ENCODE measurements around the gene CORT.

Gene CORT

DNA sequence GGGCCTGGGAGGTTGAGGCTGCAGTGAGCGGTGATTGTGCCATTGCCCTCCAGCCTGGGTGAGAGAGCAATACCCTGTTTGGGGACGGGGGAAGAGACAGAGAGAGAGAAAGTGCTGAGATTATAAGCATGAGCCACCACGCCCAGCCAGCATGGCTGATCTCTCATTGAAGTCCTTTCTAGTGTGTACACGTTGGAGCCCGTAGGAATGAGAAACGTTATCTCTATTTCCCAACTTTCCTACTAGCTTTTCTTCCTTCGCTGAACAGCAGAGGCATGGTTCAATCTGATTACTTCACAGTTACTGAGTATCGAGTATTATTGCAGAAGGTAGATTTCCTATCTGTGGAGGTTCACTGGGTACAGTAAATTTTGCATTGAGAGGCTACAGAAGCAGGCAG lies 29.5 kb downstream of the CORT start:
- no peak for DNase-seq

DNA sequence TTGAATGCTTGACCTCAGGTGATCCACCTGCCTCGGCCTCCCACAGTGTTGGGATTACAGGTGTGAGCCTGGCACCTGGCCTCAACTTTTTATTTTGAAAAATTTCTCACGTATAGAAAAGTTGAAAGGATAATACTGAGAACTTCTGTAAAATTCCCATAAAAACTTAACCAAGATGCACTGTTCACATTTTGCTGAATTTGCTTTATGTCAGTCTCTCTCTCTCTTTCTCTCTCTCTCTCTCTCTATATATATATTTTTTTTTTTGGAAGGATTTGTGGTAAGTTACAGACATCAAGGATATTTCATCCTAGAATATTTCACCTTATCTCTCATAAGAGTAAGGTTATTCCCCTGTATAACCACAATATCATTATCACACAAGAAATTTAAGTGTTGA lies 30.8 kb downstream of the CORT start:
- no peak for DNase-seq

DNA sequence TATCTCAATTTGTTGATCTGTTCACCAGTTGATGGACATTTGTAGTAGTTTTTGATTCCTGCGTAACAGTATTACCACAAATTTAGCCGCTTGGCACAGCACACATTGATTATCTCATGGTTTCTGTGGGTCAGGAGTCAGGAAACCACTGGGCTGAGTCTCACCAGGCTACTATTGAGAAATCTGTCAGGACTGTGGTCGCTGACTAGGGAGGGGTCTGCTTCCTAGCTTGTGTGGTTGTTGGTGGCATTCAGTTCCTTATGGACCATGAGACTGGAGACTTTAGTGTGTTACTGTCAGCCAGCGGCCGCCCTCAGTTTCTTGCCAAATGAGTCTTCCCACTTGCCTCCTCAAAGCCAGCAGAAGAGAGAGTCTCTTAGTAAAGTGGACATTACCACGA lies 34.7 kb downstream of the CORT start:
- no peak for DNase-seq

DNA sequence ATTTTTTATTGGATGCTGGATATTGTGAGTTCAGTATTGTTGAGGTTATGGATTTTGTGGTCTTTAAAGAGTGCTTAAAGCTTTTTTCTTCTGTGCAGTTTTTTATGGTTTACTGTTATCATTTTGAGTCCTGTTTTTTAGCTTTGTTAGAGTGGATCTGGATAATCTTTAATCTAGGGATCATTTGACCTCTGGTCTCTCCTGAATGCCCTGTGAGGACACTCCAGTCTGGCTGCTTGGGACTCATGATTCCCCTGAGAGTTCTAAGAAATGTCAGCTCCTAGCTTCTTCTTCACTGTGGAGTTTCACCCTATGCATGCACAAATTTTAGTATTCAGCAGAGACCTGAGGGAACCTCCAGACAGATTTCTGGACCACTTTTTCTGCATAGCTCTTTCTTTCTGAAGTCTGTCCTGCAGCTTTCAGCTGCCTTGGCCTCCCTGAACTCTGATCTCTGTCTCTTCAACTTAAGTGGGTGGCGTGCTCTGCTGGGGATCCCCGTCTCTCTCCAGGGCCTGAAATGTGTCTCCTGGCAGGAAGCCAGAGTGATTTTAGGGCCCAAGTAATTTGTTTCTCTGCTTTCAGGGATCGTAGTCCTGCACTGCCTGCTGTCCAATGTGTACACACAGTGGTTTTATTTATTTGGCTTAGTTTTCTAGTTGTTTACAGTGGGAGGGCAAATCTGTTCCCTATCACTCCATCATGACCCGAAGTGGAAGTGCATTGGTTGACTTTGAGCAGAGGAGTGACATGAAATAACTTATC lies 39.6 kb downstream of the CORT start:
- DNase-seq: no peak

DNA sequence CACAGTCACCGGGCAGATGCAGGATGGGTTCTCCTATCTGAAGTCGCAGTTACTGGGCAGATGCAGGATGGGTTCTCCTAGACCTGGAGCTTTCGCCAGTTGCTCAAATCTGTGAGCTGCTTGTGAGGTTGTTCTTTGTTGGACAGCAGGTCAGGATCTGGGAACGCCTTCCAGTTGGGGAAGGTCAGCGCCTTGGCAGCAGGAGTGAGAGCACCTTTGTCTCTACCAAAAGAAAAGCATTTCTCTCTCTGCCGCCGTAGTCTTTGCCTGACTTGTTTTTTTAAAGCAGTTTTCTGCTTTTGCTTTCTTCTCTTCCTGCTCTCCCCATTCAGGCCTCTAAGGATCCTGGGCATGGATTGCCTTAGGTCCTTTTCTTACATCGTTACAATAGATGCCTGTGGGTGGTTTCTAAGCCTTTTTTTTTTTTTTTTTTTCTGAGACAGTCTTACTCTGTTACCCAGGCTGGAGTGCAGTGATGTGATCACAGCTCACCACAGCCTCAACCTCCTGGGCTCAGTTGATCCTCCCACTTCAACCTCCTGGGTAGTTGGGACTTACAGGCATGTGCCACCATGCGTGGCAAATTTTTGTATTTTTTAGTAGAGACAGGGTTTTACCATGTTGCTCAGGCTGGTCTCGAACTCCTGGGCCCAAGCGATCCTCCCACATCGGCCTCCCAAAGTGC lies 40.6 kb downstream of the CORT start:
- DNase-seq: no peak

DNA sequence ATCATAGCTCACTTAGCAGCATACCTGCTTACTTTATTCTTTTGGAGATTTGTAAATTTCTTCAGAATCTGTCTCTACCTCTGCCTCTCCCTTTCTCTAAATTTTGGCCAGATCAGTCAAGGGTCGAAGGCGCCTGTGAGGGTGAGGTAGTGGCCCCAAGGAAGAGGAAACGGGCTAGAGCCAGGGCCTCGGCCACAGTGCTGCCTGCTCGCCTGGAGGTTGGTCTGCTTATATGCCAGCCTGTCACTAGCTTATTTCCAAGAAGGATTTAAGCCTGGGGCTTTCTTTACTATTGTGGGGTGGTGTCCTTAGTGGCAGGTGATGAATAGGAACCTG lies 44.6 kb downstream of the CORT start:
- DNase-seq: no peak

DNA sequence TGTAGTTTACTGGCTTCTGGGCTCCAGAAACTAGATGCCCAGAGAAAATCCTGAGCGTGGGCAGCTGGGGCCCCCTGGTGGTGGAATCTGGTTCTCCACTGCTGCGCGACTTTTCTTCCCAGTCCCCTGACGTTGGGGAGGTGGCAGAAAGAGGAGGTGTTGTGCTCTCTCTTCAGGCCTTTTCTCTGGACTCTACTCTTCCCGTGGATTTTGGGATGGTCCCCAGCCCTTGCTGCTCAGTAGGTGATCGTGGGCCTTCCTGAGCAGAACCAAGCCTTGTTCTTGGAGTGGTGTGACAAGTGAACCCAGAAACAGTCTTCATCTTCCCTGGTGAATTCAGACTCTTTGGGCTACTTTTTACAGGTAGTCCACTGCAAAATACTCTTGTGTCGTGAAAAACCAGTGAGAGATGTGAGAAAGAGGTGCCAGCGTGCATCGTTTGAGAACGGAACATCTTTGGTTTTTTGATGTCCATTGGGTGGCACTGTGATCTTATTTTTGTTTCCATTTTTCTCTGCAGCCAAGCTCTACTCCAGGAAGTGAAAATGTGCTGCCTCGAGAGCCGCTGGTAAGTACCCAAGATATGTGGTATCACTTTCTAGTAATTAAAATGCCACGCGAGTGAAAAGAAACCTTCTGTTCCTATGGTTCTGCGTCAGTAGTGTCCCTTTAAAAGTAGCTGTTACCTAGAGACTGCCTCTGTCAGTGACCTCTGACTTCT lies 45.1 kb downstream of the CORT start:
- peak; percentile 82 for DNase-seq

DNA sequence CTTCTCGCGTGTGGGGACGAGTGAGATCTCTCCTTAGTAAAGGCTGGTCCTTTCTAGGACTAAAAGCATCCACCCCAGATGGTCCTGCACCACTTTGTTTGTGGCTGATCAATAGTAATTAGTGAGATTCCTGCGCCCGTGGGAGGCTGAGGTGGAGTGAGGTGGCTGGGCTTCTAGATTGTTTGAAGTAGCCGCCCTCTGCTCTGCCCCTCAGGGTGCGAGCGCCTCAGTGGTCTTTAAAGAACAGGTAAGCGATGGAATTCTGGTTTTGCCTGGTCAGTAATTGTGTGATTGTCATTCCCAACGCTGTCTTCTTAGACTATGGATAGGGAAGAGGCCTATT lies 45.6 kb downstream of the CORT start:
- DNase-seq: no peak

DNA sequence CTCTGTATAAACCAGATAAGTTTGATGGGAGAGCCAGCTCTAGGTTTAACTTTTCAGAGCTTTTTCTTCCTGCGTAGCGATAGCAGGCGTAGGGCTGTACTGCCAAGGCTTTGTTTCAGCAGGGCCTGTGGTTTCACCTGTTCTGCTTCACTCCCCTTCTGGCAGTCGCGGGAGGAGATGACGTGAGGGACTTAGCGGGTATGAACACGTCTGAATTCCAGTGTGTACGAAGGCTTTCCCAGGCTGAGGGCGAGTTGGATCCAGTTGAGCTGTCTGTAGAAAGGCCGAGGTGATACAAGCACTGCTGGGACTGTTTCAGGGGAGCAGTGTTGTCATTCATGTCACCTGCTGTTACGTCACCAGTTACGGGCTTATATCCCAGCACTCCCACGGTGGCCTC lies 46.1 kb downstream of the CORT start:
- DNase-seq: no peak

DNA sequence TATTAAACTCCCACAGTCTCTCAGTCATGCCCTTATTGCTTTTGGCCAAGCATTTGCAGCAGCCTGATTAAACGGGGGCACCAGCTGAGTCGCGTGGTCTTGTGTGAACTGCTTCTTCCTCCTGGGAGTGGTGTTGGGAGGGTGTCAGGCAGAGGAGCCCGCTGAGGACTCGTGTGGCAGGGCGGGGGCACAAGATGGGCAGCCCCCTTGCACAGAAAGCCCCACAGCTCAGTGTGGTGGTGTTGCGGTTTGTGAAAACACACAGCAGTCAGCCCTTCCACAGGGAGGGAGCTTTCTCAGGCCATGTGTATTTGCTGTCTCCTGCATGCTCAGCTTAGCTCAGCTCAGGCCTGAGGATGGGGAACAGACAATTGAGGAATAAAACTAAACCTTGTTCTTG lies 47.3 kb downstream of the CORT start:
- no peak for DNase-seq

DNA sequence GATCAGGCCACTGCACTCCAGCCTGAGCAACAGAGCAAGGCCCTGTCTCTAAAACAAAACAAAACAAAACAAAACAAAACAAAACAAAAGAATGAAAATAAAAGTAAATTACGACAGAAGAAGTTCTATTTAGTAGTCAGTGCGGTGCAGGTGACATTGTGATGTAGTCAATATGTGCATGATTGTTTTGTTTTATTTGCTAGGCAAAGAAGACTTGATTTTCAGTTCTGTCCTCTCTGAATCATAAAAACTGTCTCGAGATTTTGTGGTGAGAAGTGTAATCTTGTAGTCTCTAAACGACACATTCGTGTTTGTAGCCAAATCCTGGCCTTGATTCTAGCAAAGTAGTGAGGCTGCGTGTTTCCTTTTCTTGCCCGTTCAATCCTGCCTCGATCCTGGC lies 48.4 kb downstream of the CORT start:
- no peak for DNase-seq
